ENCODE data around the gene EYA2.

GRCh38 chr20:47016068-47016664, 121.5 kb downstream of the EYA2 start:
- TF ChIP-seq CTCF (conservative IDR thresholded peaks at IDR 0.05; ENCODE audit: low read depth, low read length) (no peak), EZH2 (IDR thresholded peaks at IDR 0.05; ENCODE audit: borderline replicate concordance, low read depth, low read length, poor library complexity, severe bottlenecking) (no peak)

All from A673 (cell line).